ENCODE data around the gene SGTA.

SGTA gene

DNA sequence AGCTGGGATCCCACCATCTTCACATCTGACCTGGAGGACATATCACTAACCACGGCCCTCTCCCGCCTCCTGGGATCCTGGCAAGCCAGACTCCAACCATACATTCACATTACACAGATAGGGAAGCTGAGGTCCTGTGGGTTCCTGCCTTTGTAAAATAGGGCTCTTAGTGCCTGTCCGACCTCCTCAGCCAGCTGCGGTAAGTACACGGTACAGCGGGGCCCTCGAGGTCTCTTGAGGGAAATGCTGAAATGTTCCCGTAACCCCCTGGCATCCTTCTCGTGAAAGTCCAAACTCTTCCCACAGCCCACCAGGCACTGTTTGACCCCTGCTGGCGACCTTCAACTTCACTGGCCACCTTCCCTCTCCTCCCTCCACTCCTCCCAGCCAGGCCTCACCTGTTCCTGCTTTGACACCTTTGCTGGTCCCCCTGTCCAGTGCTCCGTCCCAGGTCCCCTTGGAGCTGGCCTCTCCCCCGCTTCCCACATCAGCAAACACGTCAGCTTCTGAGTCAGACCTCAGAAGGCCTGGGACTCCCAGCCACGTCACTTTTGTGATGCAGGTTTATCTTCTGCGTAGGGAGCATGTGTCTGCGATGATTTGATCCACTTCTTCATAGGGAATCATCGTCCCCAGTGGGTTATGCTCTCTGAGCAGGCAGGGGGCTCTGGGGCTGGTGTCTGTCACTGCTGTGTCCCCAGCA lies 71.8 kb downstream of the SGTA start:
- in situ Hi-C loops (cut with MboI; ENCODE audit: low sequenced_read_pairs) = no loop called here
- no peak for DNase-seq (ENCODE audit: low spot score in 2 of 2)
- H3K27me3 ChIP-seq (ENCODE audit: low read depth) = no peaks in the 10 kb centered on the region
- no peak overlapping the region for H3K4me3 ChIP-seq
- H3K9me3 ChIP-seq = peaks cover 8% of the 10 kb centered on the region
- H3K4me1 ChIP-seq = no peaks in the 10 kb centered on the region
- no peaks in the 10 kb centered on the region for H3K36me3 ChIP-seq (replicated peaks)

DNA sequence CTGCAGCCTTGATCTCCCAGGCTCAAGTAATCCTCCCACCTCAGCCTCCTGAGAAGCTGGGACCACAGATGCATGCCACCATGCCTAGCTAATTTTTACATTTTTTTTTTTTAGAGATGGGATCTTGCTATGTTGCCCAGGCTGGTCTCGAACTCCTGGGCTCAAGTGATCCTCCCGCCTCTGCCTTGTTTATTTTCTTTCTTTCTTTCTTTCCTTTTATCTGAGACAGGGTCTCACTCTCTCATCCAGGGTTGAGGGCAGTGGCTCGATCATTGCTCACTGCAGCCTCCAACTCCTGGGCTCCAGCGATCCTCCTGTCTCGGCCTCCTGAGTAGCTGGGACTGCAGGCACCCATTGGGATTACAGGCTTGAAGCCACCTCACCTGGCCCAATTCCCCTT lies 76.8 kb downstream of the SGTA start:
- Histone ChIP-seq H3K4me1 (no peaks in the 10 kb centered on the region), H3K9me3 (no peaks in the 10 kb centered on the region), H3K4me3 (no peak overlapping the region), H3K27me3 (ENCODE audit: low read depth) (no peaks in the 10 kb centered on the region), H3K36me3 (replicated peaks) (no peaks in the 10 kb centered on the region)
- no peak for DNase-seq (ENCODE audit: low spot score in 2 of 2)
- in situ Hi-C loops (cut with MboI; ENCODE audit: low sequenced_read_pairs) = no loop called here

Measured in HAP-1 (cell line).